GM23338 (cell line): ENCODE results near the gene GHRH. TPM values are rescaled to one million over a fixed set of nuclear protein-coding genes. Genes with fewer than 3 reads are reported as not detected.
A peak's percentile ranks its signal among the peaks of the same experiment; 100 is the strongest.

Source experiments
- ATAC-seq: fragments of 200-7000 bp; cut with Tn5 transposase; 3 replicates; pipeline ENCODE4 v1.9.1; 2020
- DNase-seq: peaks from one replicate; pipeline ENCODE4 v3.0.0-alpha.2; 2015; ENCODE audit warnings: low spot score
- H2AFZ ChIP-seq: fragments of 200-600 bp; sonication (generic); 2 replicates; pipeline ENCODE4 v1.8.0; 2016; ENCODE audit warnings: antibody characterized with exemption, mild to moderate bottlenecking, moderate library complexity
- H3F3A ChIP-seq: fragments of 200-600 bp; sonication (generic); replicated peaks from 2 replicates; pipeline ENCODE4 v1.8.0; 2017; ENCODE audit warnings: antibody characterized with exemption, mixed run types, low read depth
- H3K27ac ChIP-seq: fragments of 200-600 bp; sonication (generic); 2 replicates; pipeline ENCODE4 v1.6.1; 2016; ENCODE audit warnings: low read depth
- H3K27me3 ChIP-seq: fragments of 200-600 bp; sonication (generic); 2 replicates; pipeline ENCODE4 v1.8.0; 2016; ENCODE audit warnings: mild to moderate bottlenecking, mixed run types, moderate library complexity; ENCODE audit not compliant: insufficient read depth
- H3K36me3 ChIP-seq: fragments of 200-600 bp; sonication (generic); 2 replicates; pipeline ENCODE4 v1.8.0; 2016; ENCODE audit warnings: mild to moderate bottlenecking; ENCODE audit not compliant: insufficient read depth
- H3K4me1 ChIP-seq: fragments of 200-600 bp; sonication (generic); 2 replicates; pipeline ENCODE4 v1.8.0; 2016; ENCODE audit warnings: mild to moderate bottlenecking, moderate library complexity; ENCODE audit not compliant: insufficient read depth
- H3K4me2 ChIP-seq: fragments of 200-600 bp; sonication (generic); 2 replicates; pipeline ENCODE4 v1.7.1; 2017; ENCODE audit warnings: mixed run types
- H3K4me3 ChIP-seq: fragments of 200-600 bp; sonication (generic); 2 replicates; pipeline ENCODE4 v1.6.1; 2016; ENCODE audit warnings: mixed run types
- H3K79me2 ChIP-seq: fragments of 200-600 bp; sonication (generic); replicated peaks from 2 replicates; pipeline ENCODE4 v1.8.0; 2017; ENCODE audit warnings: mild to moderate bottlenecking; ENCODE audit not compliant: insufficient read depth
- H3K9me2 ChIP-seq: fragments of 200-600 bp; sonication (generic); 2 replicates; pipeline ENCODE4 v1.8.0; 2017; ENCODE audit not compliant: insufficient read depth
- H4K20me1 ChIP-seq: fragments of 200-600 bp; sonication (generic); replicated peaks from 2 replicates; pipeline ENCODE4 v1.8.0; 2017; ENCODE audit warnings: mild to moderate bottlenecking; ENCODE audit not compliant: insufficient read depth
- H3K27ac Mint-ChIP-seq: 2 replicates; pipeline ENCODE4 v1.8.0; 2020; ENCODE audit warnings: inconsistent platforms, mild to moderate bottlenecking, moderate library complexity, mixed read lengths
- H3K27me3 Mint-ChIP-seq: 3 replicates; pipeline ENCODE4 v1.8.0; 2022; ENCODE audit warnings: low read depth, mild to moderate bottlenecking, moderate library complexity, mixed read lengths, inconsistent platforms; ENCODE audit not compliant: insufficient read depth, poor library complexity
- H3K36me3 Mint-ChIP-seq: 3 replicates; pipeline ENCODE4 v1.8.0; 2021; ENCODE audit warnings: low read depth, mild to moderate bottlenecking, inconsistent platforms, moderate library complexity, mixed read lengths
- H3K4me1 Mint-ChIP-seq: 3 replicates; pipeline ENCODE4 v1.8.0; 2020; ENCODE audit warnings: mild to moderate bottlenecking, inconsistent platforms, mixed read lengths
- H3K4me3 Mint-ChIP-seq: 3 replicates; pipeline ENCODE4 v1.8.0; 2021; ENCODE audit warnings: moderate library complexity, mild to moderate bottlenecking, inconsistent platforms, mixed read lengths
- H3K9me3 Mint-ChIP-seq: 3 replicates; pipeline ENCODE4 v1.8.0; 2020; ENCODE audit warnings: moderate library complexity, mild to moderate bottlenecking, inconsistent platforms, mixed read lengths
- CREB1 ChIP-seq: fragments of 250-450 bp; sonication (Bioruptor Pico); IDR thresholded peaks from 2 replicates; pipeline ENCODE4 v1.5.0; 2020; ENCODE audit warnings: low read depth, mild to moderate bottlenecking, moderate library complexity
- EZH2phosphoT487 ChIP-seq: fragments of 200-600 bp; sonication (generic); IDR thresholded peaks from one replicate; pipeline ENCODE4 v1.8.1; 2018; ENCODE audit warnings: antibody characterized with exemption; ENCODE audit not compliant: unreplicated experiment
- JUNB ChIP-seq: IDR thresholded peaks from one replicate; pipeline ENCODE4 v1.6.1; 2016; ENCODE audit warnings: antibody characterized with exemption; ENCODE audit not compliant: unreplicated experiment
- NANOG ChIP-seq: IDR thresholded peaks from 2 replicates; pipeline ENCODE4 v1.6.1; 2016; ENCODE audit warnings: antibody characterized with exemption, borderline replicate concordance
- POLR2AphosphoS5 ChIP-seq: IDR thresholded peaks from 2 replicates; pipeline ENCODE4 v1.6.1; 2016; ENCODE audit warnings: antibody characterized with exemption, low read depth
- STAT1 ChIP-seq: IDR thresholded peaks from one replicate; pipeline ENCODE4 v1.6.1; 2016; ENCODE audit warnings: antibody characterized with exemption; ENCODE audit not compliant: unreplicated experiment
- ZNF114 ChIP-seq: fragments of 250-450 bp; sonication (Bioruptor Pico); IDR thresholded peaks from 2 replicates; pipeline ENCODE4 v1.5.0; 2020; ENCODE audit warnings: mild to moderate bottlenecking, moderate library complexity
- ZNF331 ChIP-seq: fragments of 250-450 bp; sonication (Bioruptor Pico); IDR thresholded peaks from 2 replicates; pipeline ENCODE4 v1.5.0; 2020; ENCODE audit warnings: low read depth, mild to moderate bottlenecking, moderate library complexity
- polyA plus RNA-seq: library from polyadenylated mRNA; unstranded; fragments of >200 nt; fragmentation: Nextera tagmentation; extraction: Ambion mirVana; gene quantifications from 2 replicates; pipeline ENCODE4 v1.2.1, GENCODE V29; 2016
- total RNA-seq: library from RNA; depleted of rRNA; stranded (reverse); fragments of >200 nt; shearing (Covaris generic); gene quantifications from 2 replicates; pipeline ENCODE4 v1.2.3, GENCODE V29; 2014
- TF ChIP-seq, protein P1 (sequence below): IDR thresholded peaks from one replicate; pipeline ENCODE4 v1.6.1; 2018; ENCODE audit warnings: antibody characterized with exemption; ENCODE audit not compliant: unreplicated experiment
- TF ChIP-seq, protein P2 (sequence below): IDR thresholded peaks from 2 replicates; pipeline ENCODE4 v1.6.1; 2016; ENCODE audit warnings: antibody characterized with exemption

Gene GHRH
- total and polyA plus RNA-seq, 2 experiments from 2014 or later: 0.40 TPM; not detected in 1

DNA sequence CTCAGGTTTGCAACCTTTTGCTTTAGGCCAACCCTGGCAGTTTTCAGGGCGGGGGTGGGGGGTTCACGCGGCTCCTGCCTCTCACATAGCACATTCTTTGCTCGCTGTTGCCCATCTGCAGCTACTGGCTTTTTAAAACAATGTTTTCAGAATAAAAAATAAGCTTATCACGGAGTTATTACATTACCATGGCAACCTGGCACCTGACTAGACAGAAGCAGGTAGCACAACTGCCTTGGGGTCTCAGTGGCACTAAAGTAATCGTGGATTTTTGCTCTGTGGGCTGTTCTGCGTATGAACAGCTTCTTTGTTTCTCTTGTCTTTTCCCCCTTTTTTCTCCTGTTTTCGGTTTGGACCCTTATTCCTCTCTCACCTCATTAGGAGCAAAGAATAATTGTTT, 18.8 kb upstream of the GHRH start (continued):
- TF ChIP-seq, protein P1, sequence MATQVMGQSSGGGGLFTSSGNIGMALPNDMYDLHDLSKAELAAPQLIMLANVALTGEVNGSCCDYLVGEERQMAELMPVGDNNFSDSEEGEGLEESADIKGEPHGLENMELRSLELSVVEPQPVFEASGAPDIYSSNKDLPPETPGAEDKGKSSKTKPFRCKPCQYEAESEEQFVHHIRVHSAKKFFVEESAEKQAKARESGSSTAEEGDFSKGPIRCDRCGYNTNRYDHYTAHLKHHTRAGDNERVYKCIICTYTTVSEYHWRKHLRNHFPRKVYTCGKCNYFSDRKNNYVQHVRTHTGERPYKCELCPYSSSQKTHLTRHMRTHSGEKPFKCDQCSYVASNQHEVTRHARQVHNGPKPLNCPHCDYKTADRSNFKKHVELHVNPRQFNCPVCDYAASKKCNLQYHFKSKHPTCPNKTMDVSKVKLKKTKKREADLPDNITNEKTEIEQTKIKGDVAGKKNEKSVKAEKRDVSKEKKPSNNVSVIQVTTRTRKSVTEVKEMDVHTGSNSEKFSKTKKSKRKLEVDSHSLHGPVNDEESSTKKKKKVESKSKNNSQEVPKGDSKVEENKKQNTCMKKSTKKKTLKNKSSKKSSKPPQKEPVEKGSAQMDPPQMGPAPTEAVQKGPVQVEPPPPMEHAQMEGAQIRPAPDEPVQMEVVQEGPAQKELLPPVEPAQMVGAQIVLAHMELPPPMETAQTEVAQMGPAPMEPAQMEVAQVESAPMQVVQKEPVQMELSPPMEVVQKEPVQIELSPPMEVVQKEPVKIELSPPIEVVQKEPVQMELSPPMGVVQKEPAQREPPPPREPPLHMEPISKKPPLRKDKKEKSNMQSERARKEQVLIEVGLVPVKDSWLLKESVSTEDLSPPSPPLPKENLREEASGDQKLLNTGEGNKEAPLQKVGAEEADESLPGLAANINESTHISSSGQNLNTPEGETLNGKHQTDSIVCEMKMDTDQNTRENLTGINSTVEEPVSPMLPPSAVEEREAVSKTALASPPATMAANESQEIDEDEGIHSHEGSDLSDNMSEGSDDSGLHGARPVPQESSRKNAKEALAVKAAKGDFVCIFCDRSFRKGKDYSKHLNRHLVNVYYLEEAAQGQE: no peak
- TF ChIP-seq POLR2AphosphoS5 (no peak), ZNF331 (CRISPR knock-in tag) (no peak), NANOG (no peak), JUNB (no peak), EZH2phosphoT487 (no peak), ZNF114 (no peak)
- TF ChIP-seq, protein P2, sequence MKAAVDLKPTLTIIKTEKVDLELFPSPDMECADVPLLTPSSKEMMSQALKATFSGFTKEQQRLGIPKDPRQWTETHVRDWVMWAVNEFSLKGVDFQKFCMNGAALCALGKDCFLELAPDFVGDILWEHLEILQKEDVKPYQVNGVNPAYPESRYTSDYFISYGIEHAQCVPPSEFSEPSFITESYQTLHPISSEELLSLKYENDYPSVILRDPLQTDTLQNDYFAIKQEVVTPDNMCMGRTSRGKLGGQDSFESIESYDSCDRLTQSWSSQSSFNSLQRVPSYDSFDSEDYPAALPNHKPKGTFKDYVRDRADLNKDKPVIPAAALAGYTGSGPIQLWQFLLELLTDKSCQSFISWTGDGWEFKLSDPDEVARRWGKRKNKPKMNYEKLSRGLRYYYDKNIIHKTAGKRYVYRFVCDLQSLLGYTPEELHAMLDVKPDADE: no peak

DNA sequence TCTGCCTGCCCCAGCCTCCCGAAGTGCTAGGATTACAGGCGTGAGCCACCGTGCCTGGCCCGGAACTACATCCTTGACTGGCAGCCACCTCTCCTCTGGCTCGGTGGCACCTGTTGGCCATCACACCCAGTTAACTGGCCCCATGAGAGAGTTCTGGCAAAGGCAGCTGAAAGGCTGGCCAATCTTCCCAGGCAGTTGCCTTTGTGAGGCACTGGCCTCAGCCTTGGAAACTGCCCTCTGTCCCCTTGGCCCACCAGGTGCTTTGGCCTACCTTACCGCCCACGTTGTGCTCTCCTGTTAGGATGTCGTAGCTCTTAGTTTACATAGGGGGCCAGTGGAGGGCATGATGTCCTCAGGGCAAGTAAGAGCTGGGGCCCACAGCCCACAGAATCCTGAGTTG, 18.2 kb upstream of the GHRH start:
- no peaks in the 10 kb centered on the region for H3K36me3 Mint-ChIP-seq
- Histone ChIP-seq H3K27me3 (no peaks in the 10 kb centered on the region), H3K4me2 (no peak overlapping the region), H3F3A (no peaks in the 10 kb centered on the region), H3K36me3 (no peaks in the 10 kb centered on the region), H3K9me2 (no peaks in the 10 kb centered on the region), H4K20me1 (no peaks in the 10 kb centered on the region), H3K4me1 (peaks cover 12% of the 10 kb centered on the region), H2AFZ (peak overlapping the region; percentile 87), H3K4me3 (no peak overlapping the region), H3K27ac (no peak overlapping the region), H3K79me2 (no peaks in the 10 kb centered on the region)
- no peak for DNase-seq
- no peaks in the 10 kb centered on the region for H3K27me3 Mint-ChIP-seq
- no peaks in the 10 kb centered on the region for H3K9me3 Mint-ChIP-seq
- peaks cover 13% of the 10 kb centered on the region for H3K4me1 Mint-ChIP-seq
- peak; percentile 26 for ATAC-seq
- no peak overlapping the region for H3K4me3 Mint-ChIP-seq
- no peak overlapping the region for H3K27ac Mint-ChIP-seq
- TF ChIP-seq STAT1 (no peak), JUNB (no peak), ZNF331 (CRISPR knock-in tag) (no peak), CREB1 (CRISPR knock-in tag) (no peak)
- TF ChIP-seq, protein P1: no peak
- TF ChIP-seq, protein P2: no peak
